NK-92 treated with Interleukin-12 subunit alpha and Interleukin-12 subunit beta, amount 100 ng/mL, for 24 hours (cell line): ENCODE measurements around the gene TUBGCP3.

Source experiments
- DNase-seq: peaks from one replicate; lab custom pipeline; 2025; lab: John Stamatoyannopoulos, UW

TUBGCP3 gene

DNA sequence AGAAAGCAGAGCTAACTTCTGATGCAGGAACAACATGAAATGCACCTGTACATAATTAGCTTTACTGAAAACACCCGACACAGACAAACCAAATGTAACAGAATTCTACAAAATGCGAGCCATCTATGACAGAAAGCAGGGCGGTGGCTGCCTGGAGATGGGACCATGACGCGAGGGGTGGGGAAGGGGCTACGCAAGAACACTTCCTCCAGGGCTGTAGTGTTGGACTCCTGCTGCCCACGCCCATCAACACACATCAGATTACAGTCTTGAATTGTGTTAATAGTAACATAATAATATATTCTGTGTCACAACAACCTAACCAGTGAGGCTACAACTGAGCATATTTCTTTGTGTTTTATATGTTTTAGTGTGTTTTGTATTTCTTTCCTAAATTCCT lies 108.6 kb downstream of the TUBGCP3 start:
- no peak for DNase-seq

- DNase-seq = no peak
Measured at GRCh38 chr13:112477070-112477619, 110.8 kb downstream of the TUBGCP3 start.

DNA sequence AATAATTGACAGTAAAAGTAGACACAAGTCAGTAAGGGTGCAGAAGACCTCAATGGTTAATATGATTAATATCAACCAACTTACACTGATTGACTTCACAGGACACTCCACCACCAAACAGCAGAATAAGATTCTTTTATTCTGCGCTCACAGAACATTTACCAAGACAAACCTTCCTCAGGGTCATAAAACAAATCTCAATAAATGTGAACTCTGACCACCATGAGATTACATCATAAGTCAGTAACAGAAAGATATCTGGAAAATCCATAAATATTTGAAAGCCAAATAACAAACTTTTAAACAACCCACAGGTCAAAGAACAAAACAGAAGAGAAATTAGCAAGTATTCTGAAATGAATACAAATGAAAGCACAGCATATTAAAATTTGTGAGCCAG lies 112.1 kb downstream of the TUBGCP3 start:
- no peak for DNase-seq

- DNase-seq = no peak
Measured at GRCh38 chr13:112474869-112475268, 113.1 kb downstream of the TUBGCP3 start.

- DNase-seq = no peak
Measured at GRCh38 chr13:112473818-112474217, 114.1 kb downstream of the TUBGCP3 start.

DNA sequence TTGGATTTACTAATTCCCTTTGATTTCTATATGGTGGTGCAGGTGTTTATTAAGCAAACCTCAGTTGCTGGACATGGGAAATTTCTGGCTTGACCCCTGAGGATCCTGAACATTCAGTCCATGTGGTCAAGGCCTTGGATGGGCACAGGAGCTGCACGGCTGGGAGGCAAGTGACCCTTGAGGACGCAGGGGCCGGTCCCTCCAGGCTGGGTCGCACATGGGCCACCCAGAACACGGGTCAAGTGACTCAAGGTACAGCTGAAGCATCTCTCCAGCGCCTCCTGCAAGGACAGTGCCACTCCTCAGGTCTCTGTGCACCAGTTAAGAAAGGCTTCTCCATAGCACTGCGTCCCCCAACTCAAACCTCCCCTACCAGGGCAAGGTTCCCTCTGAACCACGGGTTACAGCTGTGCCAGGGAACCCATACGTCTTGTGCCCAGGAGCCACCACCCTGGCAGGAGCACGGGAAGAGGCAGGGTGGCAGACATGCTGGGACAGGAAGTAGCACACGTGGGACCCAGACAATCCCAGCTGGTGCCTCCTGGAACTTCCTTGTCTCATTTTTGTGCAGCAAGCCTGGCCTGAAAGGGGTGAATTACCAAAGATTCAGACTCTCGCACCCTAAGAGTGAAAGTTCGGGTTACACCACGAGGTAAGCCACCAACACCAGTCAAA lies 118.7 kb downstream of the TUBGCP3 start:
- no peak for DNase-seq

DNA sequence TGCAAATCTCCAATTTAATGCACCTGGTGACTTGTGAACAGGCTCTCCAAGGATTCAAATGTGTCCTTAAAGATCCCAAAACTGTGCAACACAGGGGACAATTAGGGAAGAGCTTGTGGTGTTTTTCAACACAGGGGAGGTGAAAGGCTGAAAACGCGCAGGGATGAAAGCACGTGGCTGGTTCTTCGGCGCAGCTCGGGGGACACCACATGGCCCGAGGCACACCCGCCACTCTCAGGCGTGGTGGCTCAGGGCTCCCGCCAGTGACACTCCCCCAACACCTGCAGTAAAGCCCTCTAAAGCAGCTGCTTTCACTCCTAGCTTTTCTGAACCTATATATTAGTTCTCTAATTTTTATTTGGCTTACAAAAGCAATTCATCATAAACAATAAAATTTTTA lies 119.9 kb downstream of the TUBGCP3 start:
- DNase-seq = no peak

GRCh38 chr13:112467236-112467635 lies 120.7 kb downstream of the TUBGCP3 start:
- no peak for DNase-seq

DNA sequence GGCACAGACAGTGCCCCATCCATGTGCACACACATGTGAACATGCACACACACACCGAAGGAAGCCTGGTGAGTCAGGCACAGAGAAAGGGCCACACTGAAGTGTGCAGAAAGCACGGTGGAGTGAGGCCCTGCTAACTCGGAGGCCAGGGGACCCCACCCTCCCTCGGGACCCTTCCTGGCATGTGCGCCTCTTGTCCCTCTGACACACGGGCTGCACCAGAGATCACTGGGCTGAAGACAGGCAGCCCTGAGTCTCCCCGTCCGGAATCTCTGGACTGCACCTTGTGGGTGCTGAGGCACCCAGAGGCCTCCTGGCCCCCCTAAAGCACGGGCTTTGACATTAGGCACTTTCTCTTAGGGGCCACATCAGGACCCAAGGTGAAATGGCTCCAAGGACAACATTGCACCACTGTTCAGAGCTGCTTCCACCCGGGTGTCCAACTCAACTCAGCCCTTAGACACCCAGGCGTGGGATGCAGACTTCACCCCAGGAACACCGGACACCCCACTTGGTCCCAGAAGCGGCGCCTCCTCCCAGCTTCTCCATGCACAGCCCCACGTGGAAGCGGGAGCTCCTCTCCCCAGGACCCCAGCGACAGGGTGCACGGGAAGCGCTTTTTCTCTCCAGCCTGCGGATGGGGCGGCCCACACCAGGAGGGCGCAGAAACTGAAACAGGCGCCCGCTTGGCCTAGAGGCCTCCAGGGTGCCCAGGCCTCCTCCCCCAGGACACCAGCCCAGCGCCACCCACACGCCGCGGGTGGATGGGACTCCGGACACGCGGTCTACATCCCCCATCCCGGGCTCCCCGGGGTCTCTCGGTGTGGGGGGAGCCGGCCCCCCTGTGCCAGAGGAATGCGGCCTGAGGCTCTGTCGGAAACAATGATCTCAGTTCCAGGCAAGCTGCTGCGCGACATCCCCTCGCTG lies 121.6 kb downstream of the TUBGCP3 start:
- DNase-seq = no peak

GRCh38 chr13:112465251-112466131 lies 122.5 kb downstream of the TUBGCP3 start:
- no peak for DNase-seq

- no peak for DNase-seq
Measured at GRCh38 chr13:112464720-112465119, 123.2 kb downstream of the TUBGCP3 start.

GRCh38 chr13:112462408-112462807 lies 125.5 kb downstream of the TUBGCP3 start:
- DNase-seq = no peak

DNA sequence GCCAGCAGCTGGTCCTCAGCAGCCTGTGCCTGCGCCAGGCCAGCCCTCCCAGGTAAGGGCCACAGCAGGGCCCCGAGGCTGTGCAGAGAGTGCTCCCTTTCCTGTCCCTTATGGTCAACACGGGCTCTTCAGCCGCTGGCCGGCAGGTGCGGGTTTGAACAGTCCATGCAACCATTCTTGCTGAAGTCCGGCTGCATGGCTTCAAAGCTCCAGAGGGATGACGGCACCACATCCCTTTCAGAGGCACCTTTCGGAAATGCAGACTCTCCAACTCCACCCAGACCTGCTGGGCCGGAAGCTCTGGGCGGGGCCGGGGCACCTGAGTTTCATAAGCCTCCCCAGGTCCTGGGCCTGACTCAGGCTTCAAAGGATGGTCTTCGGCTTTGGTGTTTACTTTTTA lies 130.5 kb downstream of the TUBGCP3 start:
- no peak for DNase-seq

DNA sequence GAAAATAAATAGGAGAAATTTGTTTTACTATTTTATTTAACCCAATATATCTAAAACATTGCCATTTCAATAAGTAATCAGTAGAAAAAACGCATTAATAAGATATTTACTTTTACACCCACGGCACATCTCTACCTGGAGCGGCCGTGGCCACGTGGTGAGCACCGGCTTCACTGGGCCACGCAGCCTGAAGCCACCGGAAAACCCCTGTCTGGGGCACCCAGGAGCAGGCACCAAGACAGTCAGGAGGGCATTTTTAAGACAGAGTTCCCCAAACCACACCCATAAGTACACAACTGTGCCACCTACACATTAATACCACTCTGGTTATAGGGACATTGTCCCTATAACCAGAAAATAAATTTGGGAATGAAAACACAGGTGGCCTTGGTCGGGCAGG lies 130.9 kb downstream of the TUBGCP3 start:
- no peak for DNase-seq

DNA sequence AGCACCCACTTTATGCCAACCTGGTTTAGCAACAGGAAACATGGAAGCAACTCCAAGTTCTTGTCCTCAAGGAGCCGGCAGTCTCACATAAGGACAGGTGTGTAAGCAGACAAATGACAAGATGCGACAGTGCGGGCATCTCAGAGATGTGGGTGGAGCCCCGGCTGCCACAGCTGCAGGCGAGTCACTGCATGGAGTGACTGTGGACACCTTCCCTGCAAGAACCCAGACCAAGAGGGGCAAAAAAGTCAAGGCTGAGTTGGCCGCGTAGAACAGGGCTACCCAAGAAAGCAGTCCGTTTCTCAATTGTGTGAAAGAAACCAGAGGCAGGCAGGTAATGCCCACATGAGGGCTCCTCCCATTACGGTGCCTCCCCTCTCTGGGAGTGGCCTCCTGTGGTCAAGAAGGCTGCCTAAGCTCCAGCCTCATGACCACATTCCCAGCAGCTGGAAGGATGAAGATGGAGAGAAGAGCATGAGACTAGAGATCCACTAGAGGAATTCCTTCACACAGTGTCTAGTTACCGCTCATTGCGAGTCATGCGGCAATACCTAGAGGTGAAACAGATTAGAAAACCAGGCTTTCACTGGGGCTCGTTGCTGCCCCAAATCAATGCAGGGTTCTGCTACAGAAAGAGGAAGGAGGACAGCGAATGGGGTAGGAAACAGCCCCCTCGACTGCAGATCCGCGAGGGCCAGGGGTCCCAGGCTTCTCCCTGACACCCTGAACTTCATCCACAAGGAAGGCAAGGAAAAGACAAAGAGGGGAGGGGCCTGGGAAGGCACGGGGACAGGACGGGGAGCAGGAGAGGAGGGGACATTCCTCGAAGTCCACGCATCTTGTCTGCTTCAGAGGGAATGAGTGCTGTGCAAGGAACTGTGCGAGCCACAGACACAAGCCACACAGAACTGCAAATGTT lies 131.6 kb downstream of the TUBGCP3 start:
- DNase-seq = no peak

DNA sequence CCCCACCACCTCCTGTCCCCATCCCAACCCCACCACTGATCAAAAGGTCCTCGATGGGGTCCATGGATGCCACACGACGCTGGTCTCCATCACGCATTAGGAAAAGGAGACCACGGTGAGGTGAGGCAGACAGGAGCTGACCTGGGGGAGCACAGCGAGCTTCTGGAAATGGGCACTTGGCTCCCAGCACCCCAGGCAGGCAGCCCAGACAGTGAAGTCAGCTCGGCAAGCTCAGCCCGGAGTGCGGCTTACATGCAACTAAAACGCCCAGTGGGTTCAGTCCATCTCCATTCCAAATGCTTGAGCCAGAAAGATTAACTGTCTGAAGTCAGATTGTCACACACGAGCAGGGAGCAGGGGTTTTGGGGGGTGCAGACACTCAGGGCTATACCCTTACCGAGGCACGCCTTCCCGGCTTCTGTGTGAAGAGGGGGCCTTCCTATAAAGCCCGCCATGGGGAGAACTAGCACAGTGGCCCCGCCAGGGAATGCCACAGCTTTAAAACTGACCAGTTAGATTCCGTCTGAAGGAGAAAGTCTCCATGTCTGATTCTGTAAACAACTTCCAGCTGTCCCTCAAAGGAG lies 132.4 kb downstream of the TUBGCP3 start:
- DNase-seq = no peak

GRCh38 chr13:112454648-112455334 lies 133.2 kb downstream of the TUBGCP3 start:
- no peak for DNase-seq

- DNase-seq = no peak
Measured at GRCh38 chr13:112453874-112454647, 133.9 kb downstream of the TUBGCP3 start.

DNA sequence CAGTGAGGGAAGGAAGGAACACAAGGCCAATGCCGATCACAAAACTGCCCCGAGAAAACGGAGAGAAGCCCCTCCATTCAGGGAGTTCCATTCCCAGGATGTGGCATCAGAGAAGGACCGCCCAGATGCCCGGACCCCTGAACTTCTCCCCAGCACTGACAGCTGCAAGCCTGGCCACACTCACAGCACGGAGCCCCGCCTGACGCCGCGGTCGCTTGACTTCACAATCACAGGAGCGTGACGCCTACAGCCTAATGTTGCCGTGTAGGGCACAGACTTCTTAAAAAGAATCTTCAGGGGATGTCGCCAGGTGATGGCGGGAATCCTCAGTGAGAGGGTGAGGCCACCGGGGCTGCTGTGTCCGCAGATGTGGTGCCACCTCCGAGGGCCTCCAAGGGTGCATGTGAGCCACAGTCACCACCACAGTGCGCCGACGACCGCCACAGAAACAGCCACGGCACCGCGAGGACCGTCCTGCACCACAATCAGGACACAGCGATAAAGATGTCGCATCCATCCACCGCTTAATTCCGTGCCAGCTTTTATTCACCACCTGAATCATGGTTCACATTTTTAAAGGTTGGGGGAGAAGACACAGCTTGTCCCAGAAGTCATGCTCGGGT lies 134.6 kb downstream of the TUBGCP3 start:
- no peak for DNase-seq
